Peyer's patch (tissue), 4 donors: ENCODE results near the gene MYLK.
A peak's percentile ranks its signal among the peaks of the same experiment; 100 is the strongest.

Source experiments
- CTCF ChIP-seq, 6 experiments: fragments of 450-650 bp in 4 of 6; fragments of 200-600 bp in 2 of 6; sonication (generic) in 1 of 6; IDR thresholded peaks; one replicate each; pipeline ENCODE4 v1.5.1; 2017 to 2019; ENCODE audit warnings: antibody characterized with exemption in 6 of 6, mild to moderate bottlenecking in 3 of 6, moderate library complexity in 1 of 6
- POLR2A ChIP-seq, 2 donors: fragments of 450-650 bp; IDR thresholded peaks; one replicate each; pipeline ENCODE4 v1.5.1; 2017; ENCODE audit warnings: antibody characterized with exemption in 2 of 2, mild to moderate bottlenecking in 2 of 2, moderate library complexity in 2 of 2

GRCh38 chr3:123745184-123745855, 138.8 kb downstream of the MYLK start:
- peak in 4 of 6 experiments; percentile 6 to 22 (median 8) for TF ChIP-seq CTCF (IDR thresholded peaks at IDR 0.05)
- TF ChIP-seq POLR2A (IDR thresholded peaks at IDR 0.05): no peak
